AG04449 (cell line): ENCODE measurements around the gene UST.

Source experiments
- CTCF ChIA-PET: fragments of 350-600 bp; formaldehyde crosslinking; extraction: SDS; loops from one replicate; lab custom pipeline; 2021; ENCODE audit warnings: antibody characterized with exemption; lab: Yijun Ruan, JAX
- POLR2A ChIA-PET: fragments of 400-600, 350-600 bp; formaldehyde crosslinking; extraction: SDS; loops from one replicate; lab custom pipeline; 2020; ENCODE audit warnings: antibody characterized with exemption, inconsistent platforms; lab: Yijun Ruan, JAX
- DNase-seq: peaks from one replicate; pipeline ENCODE4 v3.0.0-alpha.2; 2010; ENCODE audit warnings: low read depth, low spot score
- H3K4me3 ChIP-seq: 2 replicates; pipeline ENCODE4 v1.5.1; 2011; ENCODE audit warnings: low read depth, mild to moderate bottlenecking, control low read depth, low read length
- TF ChIP-seq, protein P1 (sequence below): IDR thresholded peaks from one replicate; pipeline ENCODE4 v1.5.1; 2011; ENCODE audit warnings: mild to moderate bottlenecking, moderate library complexity, low read length, control low read depth, inconsistent platforms; ENCODE audit not compliant: insufficient read depth; ENCODE audit errors: missing control alignments

UST gene

DNA sequence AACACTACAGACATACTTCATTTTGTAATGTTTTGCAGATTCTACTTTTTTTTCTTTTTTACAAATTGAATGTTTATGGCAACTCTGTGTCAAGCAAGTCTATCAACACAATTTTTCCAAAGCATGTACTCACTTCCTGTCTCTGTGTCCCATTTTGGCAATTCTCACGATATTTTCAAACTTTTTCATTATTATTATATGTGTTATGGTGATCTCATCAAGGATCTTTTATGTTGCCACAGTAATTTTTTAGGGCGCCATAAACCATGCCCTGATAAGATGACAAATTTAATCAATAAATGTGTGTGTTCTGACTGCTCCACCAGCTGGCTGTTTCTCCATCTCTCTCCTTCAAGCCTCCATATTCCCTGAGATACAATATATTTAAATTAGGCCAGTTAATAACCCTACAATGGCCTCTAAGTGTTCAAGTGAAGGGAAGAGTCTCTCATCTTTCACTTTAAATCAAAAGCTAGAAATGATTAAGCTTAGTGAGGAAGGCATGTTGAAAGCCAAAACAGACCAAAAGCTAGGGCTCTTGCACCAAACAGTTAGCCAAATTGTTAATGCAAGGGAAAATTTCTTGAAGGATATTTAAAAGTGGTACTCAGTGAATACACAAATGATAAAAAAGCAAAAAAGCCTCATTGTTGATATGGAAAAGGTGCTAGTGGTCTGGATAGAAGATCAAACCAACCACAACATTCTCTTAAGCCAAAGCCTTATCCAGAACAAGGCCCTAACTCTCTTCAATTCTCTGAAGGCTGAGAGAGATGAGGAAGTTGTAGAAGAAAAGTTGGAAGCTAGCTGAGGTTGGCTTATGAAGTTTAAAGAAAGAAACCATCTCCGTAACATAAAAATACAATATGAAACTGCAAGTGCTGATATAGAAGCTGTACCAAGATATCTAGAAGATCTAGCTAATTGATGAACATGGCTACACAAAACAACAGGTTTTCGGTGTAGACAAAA lies 376.3 kb downstream of the UST start:
- ChIA-PET CTCF (no interaction called here), POLR2A (no interaction called here)
- DNase-seq, result no peak
- TF ChIP-seq, protein P1, sequence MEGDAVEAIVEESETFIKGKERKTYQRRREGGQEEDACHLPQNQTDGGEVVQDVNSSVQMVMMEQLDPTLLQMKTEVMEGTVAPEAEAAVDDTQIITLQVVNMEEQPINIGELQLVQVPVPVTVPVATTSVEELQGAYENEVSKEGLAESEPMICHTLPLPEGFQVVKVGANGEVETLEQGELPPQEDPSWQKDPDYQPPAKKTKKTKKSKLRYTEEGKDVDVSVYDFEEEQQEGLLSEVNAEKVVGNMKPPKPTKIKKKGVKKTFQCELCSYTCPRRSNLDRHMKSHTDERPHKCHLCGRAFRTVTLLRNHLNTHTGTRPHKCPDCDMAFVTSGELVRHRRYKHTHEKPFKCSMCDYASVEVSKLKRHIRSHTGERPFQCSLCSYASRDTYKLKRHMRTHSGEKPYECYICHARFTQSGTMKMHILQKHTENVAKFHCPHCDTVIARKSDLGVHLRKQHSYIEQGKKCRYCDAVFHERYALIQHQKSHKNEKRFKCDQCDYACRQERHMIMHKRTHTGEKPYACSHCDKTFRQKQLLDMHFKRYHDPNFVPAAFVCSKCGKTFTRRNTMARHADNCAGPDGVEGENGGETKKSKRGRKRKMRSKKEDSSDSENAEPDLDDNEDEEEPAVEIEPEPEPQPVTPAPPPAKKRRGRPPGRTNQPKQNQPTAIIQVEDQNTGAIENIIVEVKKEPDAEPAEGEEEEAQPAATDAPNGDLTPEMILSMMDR, result no peak
- H3K4me3 ChIP-seq, result no peak overlapping the region

GRCh38 chr6:149125309-149125708 lies 378.5 kb downstream of the UST start:
- DNase-seq, result no peak
- no peak overlapping the region for H3K4me3 ChIP-seq
- ChIA-PET CTCF (no interaction called here), POLR2A (no interaction called here)
- TF ChIP-seq, protein P1, result no peak
